HG02852 (cell line): ENCODE data around the gene HSFX3.
"Not testable (repeated sequence)": the region's sequence is repeated elsewhere in the genome, so short reads cannot be mapped to it uniquely, and the experiment has no call there.

Experiments
- ATAC-seq: cut with Tn5 transposase; IDR thresholded peaks from one replicate; pipeline ENCODE4 v1.9.1; 2021; ENCODE audit warnings: mild to moderate bottlenecking, moderate library complexity; ENCODE audit not compliant: unreplicated experiment

HSFX3 gene, protein sequence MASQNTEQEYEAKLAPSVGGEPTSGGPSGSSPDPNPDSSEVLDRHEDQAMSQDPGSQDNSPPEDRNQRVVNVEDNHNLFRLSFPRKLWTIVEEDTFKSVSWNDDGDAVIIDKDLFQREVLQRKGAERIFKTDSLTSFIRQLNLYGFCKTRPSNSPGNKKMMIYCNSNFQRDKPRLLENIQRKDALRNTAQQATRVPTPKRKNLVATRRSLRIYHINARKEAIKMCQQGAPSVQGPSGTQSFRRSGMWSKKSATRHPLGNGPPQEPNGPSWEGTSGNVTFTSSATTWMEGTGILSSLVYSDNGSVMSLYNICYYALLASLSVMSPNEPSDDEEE

DNA sequence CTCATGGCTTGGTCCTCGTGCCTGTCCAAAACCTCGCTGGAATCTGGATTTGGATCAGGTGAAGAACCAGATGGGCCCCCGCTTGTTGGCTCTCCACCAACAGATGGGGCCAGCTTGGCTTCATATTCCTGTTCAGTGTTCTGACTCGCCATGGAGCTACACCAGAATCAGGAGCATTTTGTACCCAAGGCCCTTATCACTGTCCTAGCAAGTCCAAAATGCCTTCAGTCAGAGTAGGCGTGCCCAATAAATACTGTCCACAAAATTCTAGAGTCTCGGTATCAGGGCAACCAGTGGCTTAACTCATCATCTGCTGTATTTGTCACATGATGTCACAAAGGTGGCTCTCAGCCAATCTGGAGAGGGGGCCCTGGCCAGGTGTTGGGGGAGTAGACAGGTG lies at the start of gene HSFX3:
TSS of gene HSFX3 (minus strand) at position 224 of the 400 bp plus-strand sequence. CDS start at position 152, 72 bp downstream.
- not testable (repeated sequence) for ATAC-seq

DNA sequence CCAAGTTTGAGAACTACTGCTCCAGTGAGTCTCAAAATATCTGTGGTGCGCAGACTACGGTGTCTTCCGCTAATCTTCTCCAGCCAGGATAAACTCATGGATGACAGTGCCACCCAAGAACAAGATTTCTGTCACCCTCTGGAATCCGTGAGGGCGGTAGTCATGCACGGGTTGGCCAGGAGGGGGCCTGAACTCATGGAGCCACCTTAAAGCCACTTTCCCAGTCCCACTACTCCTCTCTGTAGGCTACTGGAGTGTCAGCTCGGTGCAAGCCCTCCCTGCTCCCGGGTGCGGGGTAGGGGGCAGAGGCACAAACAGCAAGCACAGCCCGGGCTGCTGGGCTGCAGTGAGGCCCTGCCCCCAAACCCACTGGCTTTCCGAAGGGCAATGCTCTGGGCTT lies 48.9 kb upstream of the HSFX3 start:
- ATAC-seq = not testable (repeated sequence)

DNA sequence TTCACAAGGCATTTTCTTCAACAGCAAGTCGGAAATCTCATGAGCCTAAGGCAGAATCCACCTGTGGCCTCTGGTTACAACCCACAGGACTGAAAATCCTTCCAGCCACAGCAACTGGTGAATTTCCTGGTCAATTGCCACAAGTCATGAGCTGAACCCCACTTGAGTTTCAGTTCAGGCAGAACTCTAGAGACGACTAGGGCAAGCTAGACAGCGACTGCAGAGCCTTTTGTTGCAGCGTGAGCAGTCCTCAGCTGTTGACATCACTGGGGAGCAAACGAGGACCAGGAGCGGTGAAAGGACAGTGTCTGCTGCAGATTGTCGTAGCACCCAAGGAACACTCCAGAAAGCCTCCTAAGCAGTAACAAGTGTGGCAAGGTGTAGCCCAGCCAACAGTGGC lies 46.2 kb upstream of the HSFX3 start:
- not testable (repeated sequence) for ATAC-seq

DNA sequence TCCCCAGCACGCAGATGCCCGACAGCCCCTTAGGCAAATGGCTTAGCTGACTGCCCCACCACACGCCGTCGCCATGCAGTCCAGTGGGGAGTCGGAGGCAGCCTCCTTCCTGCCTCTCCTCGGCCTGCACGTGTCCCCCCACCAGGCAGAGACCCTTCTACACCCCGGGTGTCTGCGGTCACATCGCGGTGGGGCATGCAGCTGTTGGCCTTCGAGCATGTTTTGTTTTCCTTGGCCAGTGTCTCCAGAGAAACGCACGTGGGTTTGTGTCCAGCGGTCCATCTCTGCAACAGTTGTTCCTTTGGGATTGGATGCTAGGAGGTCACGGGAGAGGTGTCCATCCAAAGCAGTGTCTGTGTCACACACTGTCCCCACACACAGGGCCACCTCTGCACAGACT lies 45.5 kb upstream of the HSFX3 start, which contains the start of gene HSFX2:
TSS of gene HSFX2 (minus strand) at position 101 of the 400 bp plus-strand sequence. CDS start 614 bp downstream, outside the sequence.
- ATAC-seq = not testable (repeated sequence)

DNA sequence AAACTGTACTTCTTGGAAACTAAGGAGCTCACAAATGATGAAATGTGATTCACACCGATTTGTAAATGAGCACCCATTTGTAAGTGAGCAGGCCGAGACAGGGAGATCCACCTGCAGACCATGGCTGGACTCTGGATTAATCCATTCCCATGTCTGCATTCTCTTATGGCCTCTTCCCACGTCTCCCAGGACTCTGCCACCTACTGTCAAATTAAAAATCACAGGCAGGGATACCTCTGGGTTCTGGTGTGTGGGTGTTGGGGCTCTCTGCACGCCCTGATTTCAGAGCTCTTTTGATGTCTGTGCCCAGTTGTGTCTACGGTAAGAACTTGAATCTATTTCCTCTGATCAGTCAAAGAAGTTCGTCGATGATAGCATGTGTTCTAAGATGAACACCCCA lies 41.3 kb upstream of the HSFX3 start:
- ATAC-seq = not testable (repeated sequence)

DNA sequence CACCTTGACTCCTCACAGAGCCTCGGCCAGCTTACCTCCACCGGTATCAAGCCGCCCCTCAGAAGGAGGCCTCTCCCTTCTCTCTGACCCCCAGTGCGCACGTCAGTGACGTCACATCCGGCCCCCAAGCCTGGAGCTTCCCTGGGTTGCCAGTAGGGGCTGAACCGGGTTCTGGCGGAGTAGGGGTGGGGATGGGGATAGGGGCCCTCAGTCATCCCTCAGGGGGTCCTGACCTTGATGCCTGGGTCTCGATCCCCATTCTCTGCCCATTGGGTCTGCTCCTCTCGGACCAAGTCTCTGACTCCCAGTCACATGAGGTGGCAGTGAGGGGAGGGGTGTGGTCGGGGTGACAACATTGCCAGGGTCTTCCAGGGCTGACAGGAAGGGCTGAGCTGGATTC lies 37.6 kb upstream of the HSFX3 start, which contains the start of gene MAGEA9B:
TSS of gene MAGEA9B (minus strand) at position 101 of the 400 bp plus-strand sequence. CDS start 4,280 bp downstream, outside the sequence.
- ATAC-seq = not testable (repeated sequence)

DNA sequence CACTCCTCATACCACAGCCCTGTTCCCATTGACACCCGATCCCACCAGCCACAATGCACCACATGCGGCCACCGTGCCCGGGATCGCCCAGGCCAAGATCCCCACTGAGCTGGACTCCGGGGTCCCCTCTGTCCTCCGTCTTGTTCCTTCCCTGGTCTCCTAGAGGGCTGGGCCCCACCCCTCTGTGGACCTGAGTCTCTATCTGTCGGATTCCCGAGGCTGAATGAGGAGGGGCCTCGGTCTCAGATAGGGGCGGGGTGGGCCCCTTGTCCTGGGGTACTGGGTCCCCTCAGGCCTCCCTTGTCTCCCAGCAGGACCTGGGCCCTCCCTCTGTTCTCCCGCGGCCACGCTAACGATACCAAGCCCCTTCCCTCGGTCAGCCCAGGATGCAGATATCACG lies 35.9 kb upstream of the HSFX3 start:
- not testable (repeated sequence) for ATAC-seq

DNA sequence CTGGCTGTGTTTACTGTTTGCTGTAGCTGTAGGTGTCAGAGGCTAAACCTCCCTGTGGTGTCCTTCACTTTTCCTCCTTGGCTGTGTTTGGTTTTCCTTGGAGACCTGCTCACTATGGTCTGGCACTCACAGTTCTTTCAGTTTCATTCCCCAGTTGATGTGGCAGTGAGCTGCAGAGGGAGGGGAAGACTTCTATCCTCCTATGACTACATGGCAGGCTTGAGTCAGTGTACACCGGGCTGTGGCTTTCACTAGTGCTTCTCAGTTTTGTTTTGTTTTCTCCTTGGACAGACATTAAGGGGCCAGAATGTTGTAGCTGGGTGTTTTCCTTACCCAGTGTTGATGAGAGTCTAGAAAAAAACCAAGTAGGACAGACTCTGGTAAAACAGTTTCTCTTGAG lies 23.7 kb upstream of the HSFX3 start:
- peak; percentile 100 for ATAC-seq

DNA sequence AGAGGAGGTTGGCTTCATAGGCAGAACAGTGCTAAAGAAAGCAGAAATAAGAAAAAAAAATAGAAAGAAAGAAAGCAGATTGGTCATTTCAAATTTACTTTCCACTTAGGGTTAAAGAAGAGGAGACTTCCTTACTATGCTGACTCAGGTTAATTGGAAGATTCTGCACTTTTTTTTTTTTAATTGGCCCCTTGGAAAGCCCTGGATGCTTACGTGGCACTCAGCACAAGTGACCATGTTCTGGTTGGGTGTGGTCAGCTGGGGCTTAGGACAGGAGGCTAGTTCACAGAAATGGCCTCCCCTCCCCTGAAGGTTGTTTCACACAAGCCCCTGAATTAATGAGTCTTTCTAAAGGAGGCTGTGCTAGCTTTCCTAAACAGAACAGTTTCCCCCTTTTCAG lies 23.0 kb upstream of the HSFX3 start:
- ATAC-seq = no peak

DNA sequence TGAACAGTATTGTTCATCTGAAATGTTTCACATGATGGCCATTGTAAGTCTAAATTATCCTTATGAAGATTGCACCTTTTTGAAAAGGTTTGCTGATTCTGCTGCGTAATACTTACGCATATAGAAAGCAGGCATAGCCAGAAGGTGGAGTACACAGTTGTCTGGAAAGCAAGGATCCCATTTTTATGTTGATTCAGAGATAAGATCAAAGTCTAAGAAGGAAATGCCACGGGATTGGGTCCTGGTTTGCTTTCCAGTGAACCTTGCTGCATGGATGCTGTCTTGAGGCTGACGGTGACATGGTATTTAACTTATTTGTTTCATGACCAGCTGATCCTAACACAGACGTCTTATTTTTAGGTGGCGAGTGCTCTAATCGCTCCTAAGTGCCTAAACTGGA lies 22.0 kb upstream of the HSFX3 start:
- ATAC-seq = no peak

DNA sequence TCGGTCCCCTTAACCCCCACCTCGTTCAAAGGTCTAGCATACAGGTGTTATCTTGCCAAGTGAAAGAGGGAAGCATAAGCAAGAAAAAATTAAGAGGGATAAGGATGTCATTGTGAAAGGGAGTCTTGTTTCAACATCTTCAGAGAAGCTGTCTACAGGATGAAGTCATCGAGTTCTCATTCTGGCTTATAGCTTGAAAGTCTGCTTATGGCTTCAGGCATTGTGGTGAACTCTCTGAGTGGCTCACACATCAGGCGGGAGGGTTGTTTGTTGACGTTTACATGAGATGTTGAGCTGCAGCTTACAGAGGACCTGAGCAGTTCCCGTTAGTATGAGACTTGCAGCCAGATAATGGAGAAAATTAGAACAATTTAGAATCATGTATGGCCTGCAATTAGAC lies 20.9 kb upstream of the HSFX3 start:
- ATAC-seq = no peak

DNA sequence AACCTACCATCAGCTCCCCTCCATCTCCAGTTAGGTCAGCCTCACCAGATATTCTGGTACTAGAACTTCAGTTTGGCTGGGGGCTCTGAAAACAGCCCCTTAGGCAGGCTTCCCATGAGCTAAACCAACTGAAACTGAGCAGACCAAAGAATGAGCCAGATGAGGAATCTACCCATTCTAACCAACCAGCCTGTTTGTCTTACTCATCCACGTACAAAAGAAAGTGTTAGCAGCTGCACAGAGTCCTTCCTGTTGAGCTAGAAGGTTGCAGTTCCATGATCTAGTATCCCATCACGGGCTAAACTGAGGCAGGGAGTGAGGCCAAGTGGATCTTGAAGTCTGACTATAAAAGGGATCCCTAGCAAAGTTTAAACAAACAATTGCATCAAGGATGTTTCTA lies 20.0 kb upstream of the HSFX3 start:
- ATAC-seq = no peak

DNA sequence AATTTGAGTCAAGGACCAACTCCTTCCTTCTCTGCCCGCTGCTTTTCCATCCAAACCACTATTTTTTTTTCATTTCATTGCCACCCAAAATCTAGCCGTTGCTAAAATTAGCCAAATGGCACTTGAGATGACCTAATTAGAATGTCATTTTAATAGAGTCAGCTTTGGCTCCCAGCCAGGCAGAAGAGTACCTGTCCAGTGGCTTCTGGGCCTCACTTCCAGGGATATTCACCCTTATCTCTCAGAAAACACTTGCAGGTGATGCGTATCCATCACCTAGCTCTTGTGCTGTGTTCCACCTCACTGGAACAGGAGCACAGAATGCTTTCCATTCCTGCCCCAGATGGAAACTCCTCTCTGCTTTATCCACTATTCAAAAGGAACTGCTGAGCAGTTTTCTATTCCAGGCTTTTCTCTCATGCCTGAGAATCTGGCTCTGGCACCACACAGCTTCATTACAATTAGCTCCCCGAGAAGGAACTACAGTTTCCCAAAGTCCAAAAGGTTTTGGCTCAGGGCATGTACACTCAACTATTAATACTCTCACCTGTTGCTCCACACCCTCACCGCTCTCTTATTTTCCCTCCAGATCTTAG lies 19.1 kb upstream of the HSFX3 start:
- ATAC-seq = no peak

DNA sequence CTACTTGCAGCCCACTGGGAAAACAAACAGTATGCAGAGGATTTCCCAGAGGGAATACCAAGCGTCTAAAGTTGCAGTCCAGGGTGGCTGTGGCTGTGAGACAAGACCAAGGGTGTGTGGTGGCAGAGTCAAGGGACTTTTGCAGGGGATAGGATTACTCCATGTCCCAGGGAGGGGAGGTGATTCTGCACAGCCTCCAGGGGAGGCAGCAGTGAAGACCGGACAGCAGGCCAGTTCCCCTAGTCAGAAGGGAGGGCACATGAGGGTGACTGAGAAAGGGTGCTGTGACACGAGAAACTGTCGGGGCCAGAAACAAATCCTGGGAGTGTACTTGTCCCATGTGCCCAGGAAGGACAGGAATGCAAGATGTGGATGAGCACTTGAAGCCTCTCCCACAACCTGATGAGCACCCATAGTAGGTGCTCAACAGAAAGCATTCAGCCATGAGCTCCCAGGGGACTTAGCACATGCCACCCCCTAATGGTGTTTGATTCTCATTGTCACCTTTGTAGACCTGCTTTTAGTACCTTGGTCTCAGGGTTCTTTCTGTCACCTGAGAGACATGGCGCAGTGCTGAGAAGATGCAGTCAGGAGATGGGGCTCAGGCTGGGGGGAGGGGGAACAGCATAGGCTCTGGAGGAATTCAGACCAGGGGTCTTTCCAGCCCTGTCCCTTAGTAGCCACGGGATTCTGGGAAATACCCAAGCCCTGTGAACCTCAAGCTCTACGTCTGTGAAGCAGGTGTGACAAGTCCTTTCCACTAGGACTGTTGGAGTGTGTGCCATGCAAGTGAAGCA lies 18.1 kb upstream of the HSFX3 start:
- no peak for ATAC-seq

DNA sequence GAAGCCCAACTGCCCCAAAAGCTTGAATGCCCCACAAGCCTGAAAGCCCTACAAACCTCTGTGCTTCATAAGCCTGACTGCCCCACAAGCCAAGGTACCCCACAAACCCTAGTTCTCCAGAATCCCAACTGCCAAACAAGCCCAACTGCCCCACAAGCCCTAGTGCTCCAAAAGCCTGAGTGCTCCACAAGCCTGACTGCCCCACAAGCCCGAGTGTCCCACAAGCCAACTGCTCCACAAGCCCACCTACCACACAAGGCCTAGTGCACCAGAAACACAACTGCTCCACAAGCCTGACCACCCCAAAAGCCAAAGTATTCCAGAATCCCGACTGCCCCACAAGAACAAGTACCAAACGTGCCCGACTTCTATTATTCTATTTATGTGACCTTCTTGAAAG lies 13.6 kb upstream of the HSFX3 start:
- no peak for ATAC-seq

DNA sequence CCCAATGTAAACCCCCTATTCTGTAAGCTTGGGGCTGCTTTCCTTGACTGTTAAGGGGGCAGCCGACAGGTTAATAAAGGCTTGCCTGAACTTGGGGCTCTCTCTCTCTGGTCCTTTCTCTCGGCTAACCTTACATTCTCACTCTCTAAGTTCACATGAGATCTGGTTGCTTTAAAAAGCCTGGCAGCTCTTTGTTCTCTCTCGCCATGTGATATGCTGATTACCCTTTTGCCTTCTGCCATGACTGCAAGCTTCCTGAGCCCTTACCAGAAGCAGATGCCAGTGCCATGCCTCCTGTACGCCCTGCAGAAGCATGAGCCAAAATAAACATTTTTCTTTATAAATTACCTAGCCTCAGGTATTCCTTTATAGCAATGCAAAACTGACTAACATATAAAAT lies 5.5 kb upstream of the HSFX3 start:
- not testable (repeated sequence) for ATAC-seq

DNA sequence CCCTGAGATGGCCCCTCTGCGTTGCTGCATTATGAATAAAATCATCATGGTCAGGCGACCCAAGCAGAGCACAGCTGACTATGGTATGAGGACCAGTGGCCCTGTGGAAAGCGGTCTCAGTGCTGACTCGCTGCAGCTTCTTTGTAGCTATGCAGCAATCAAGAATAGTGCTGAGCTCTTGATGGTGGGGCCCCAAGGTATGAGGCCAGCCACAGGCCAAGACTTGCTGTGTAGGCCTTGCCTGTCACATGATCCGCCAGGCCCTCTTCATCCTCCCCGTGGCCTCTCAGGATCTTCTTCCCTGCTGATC lies 2.2 kb upstream of the HSFX3 start:
- ATAC-seq = not testable (repeated sequence)

DNA sequence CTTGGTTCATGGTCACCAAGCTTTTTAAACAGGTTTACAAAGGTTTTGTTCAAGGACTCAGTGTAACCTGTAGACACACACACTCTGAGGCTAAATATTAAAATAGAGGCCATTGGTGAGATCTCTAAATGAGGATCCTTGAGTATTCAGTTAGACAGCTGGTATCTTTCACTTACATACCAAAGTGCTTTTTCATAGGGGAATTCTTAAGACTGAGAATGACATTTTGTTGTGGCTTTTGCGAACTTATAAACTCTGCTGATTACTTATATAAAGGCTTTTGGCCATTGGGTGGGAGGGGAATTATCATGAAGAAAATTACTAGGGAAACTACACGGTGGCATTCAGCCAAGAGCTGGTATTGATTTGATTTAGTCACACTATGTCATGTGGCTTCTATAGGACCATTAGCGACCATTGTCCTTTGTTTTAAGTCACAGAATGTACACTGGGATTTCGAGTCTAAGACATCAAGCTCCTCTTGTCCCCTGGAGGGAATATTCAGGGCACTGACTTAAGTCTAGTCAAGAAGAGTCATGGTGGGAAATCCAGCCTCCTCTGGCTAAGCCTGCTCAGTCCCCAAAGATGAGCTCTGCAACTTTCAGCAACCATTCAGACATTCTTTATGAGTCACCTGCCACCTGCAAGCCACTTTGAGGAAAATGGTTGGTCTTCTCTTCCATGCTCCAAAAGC lies 1.7 kb upstream of the HSFX3 start:
- peak; percentile 52 for ATAC-seq

DNA sequence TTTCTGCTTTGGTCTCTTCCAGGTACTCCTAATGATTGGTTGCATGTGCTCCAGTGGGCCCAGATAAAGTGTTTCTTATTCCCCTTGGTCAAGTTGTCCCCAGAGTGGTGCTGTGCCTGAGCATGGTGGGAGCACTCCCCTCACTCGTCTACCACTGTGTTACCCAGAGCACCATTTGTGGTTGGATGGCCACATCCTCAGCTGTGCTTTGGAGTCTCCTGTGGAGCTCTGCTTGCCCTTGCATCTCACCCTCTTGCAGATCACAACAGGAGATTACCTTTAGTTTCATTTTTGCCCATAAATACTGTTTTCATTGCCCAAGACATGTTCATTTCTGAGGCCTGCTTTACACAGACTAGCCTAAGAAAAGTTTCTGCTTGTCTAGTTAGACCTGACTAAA lies 730 bp upstream of the HSFX3 start:
- ATAC-seq = not testable (repeated sequence)

DNA sequence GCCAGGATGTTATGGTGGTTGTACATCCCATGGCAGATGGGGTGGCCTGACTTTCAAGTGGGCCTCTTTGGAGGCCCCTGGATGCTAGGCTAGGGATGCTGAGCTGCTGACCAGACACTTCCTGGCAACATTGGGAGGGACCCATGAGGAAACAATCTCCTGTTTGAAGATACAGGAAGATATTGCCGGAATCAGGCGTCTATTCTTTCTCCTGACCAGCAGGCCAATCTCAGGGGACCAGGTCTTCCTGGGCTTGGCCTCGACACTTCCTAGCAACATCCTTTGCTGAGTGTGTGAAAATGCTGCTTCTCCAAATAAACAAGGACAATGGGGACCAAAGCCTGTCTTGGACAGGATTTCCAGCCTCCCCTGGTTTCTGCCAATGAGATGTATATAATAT lies 1.9 kb downstream of the HSFX3 start:
- not testable (repeated sequence) for ATAC-seq

DNA sequence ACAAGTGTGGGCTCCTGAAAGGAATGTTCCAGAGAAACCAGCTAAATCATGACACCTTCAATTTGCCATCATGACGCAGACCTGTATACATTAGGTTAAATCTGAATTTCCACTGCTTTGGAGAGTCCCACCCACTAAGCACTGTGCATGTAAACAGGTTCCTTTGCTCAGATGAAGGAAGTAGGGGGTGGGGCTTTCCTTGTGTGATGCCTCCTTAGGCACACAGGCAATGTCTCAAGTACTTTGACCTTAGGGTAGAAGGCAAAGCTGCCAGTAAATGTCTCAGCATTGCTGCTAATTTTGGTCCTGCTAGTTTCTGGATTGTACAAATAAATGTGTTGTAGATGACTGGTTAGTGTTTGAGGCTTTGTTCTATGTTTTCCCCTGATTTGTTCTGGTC lies 2.8 kb downstream of the HSFX3 start:
- not testable (repeated sequence) for ATAC-seq
